ENCODE results near the gene LEFTY1. TPM values are rescaled to one million over a fixed set of nuclear protein-coding genes. Genes with fewer than 3 reads are reported as not detected.
"Not testable (repeated sequence)": the region's sequence is repeated elsewhere in the genome, so short reads cannot be mapped to it uniquely, and the experiment has no call there.

LEFTY1 gene, protein sequence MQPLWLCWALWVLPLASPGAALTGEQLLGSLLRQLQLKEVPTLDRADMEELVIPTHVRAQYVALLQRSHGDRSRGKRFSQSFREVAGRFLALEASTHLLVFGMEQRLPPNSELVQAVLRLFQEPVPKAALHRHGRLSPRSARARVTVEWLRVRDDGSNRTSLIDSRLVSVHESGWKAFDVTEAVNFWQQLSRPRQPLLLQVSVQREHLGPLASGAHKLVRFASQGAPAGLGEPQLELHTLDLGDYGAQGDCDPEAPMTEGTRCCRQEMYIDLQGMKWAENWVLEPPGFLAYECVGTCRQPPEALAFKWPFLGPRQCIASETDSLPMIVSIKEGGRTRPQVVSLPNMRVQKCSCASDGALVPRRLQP
- not detected in 2 replicates for total RNA-seq (2014; rRNA removed; shearing (Covaris generic))

DNA sequence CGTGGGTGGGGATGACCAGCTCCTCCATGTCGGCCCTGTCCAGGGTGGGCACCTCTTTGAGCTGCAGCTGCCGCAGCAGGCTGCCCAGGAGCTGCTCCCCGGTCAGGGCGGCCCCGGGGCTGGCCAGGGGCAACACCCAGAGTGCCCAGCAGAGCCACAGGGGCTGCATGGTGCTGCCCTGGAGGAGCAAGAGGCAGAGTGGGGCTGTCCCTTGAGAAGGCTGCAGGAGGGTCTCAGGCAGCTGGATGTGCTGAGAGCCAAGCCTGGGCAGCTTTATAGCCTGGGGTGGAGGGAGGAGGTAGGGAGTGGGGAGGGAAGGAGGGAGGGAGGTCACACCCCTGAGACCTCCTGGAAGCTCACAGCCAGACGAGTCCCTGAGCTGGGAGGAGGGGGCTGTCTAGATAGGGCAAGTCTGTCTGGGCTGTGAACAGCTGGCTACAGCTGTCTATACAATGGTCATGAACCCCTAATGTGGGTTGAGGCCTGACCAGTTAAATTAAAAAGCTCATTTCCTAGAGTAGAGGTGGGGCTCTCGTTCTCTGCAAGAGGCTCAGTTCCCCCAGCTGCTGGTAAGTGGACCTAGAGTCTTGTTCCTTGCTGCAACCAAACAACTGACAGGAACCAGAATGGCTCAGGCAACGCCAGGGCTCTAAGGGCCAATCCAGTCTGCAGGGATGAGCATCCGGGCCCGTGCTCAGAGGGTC lies at the start of gene LEFTY1:
LEFTY1 (minus strand) TSS at position 249 of the 704 bp plus-strand sequence; CDS start at position 169, 80 bp downstream.
- no peak for DNase-seq (ENCODE audit: low spot score)
- in situ Hi-C loops (cut with HindIII; ENCODE audit: low sequenced_read_pairs): no loop called here

DNA sequence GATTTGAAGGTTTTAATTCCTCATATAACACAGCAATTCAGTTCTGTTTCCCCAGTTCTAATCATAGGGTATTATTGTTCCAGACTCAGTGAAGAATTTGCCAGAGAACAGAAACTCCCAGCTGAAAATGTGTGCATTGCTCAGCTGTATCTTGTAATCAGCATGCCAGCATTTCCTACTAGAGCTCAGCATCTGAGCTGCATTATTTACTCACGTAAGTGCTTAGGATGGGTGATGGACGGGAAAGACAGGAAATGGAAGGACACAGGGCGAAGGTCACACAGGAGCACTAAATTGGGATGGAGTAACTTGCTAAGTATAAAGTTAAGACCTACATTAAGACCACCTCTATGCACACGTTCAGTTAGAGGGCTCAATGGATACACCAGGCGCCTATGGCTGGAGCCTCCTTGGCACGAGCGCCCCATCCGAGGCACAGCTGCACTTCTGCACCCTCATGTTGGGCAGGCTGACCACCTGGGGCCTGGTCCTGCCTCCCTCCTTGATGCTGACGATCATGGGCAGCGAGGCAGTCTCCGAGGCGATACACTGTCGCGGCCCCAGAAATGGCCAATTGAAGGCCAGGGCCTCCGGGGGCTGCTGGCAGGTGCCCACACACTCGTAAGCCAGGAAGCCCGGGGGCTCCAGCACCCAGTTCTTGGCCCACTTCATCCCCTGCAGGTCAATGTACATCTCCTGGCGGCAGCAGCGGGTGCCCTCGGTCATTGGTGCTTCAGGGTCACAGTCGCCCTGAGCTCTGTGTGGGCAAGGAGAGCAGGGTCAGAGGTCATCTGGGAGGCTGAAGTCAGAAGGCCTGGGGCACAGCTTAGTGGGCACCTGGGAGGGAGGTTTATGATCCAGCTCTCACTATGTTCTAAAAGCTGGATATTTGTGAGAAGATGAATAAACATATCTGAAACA lies 48.4 kb upstream of the LEFTY1 start:
- in situ Hi-C loops (cut with HindIII; ENCODE audit: low sequenced_read_pairs): no loop called here
- DNase-seq (ENCODE audit: low spot score): no peak

DNA sequence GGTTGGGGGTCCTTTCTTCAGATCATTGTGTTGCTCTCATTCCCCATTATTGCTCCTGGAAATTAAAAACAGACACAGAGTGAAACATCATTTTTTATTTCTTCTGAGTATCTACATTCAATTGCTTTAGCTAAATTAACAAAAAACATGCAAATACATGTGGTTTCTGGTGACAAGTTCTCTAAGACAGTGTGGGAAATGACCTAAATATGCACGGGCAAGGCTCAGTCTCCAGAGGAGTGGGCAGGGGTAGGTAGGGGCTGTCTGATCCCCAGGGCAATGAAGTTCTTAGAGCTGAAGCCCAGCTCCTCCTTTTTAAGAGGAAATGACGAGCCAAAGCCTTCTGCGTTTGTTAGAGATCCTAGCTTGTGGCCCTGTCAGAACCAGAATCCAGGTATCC lies 47.6 kb upstream of the LEFTY1 start:
- in situ Hi-C loops (cut with HindIII; ENCODE audit: low sequenced_read_pairs): no loop called here
- no peak for DNase-seq (ENCODE audit: low spot score)

DNA sequence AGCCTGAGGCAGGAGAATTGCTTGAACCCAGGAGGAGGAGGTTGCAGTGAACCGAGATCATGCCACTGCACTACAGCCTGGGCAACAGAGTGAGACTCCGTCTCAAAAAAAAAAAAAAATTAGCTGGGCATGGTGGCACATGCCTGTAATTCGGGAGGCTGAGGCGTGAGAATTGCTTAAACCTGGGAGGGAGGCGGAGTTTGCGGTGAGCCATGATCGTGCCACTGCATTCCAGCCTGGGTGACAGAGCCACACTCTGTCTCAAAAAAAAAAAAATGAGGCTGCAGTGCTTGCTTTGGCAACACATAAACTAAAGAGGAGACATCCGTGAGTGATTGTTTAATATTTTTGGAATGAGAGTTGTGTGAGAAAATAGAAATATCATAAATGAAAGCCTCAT lies 47.1 kb upstream of the LEFTY1 start:
- DNase-seq (ENCODE audit: low spot score); in situ Hi-C loops (cut with HindIII; ENCODE audit: low sequenced_read_pairs): not testable (repeated sequence)

DNA sequence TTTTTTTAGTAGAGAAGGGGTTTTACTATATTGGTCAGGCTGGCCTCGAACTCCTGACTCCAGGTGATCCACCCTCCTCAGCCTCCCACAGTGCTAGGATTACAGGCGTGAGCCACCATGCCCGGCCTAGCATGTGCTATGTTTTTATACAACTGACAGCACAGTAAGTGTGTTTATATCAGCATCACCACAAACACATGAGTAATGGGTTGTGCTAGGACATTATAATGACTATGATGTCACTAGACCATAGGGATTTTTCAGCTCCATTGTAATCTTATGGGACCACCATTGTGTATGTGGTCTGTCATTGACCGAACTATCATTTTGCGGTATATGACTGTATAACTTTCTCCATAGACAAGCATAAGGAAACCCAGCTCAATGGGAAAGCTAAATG lies 45.8 kb upstream of the LEFTY1 start:
- in situ Hi-C loops (cut with HindIII; ENCODE audit: low sequenced_read_pairs): no loop called here
- DNase-seq (ENCODE audit: low spot score): no peak

DNA sequence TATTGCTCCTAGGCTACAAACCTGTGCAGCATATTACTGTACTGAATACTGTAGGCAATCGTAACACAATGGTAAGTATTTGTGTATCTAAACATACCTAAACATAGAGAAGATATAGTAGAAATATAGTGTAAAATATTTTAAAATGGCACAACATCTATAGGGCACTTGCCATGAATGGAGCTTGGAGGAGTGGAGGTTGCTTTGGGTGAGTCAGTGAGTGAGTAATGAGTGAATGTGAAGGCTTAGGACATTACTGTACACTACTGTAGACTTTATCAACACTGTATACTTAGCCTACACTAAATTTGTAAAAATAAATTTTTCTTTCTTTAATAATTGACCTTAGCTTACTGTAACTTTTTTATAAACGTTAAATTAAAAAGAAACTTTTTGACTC lies 44.1 kb upstream of the LEFTY1 start:
- no peak for DNase-seq (ENCODE audit: low spot score)
- in situ Hi-C loops (cut with HindIII; ENCODE audit: low sequenced_read_pairs): no loop called here

DNA sequence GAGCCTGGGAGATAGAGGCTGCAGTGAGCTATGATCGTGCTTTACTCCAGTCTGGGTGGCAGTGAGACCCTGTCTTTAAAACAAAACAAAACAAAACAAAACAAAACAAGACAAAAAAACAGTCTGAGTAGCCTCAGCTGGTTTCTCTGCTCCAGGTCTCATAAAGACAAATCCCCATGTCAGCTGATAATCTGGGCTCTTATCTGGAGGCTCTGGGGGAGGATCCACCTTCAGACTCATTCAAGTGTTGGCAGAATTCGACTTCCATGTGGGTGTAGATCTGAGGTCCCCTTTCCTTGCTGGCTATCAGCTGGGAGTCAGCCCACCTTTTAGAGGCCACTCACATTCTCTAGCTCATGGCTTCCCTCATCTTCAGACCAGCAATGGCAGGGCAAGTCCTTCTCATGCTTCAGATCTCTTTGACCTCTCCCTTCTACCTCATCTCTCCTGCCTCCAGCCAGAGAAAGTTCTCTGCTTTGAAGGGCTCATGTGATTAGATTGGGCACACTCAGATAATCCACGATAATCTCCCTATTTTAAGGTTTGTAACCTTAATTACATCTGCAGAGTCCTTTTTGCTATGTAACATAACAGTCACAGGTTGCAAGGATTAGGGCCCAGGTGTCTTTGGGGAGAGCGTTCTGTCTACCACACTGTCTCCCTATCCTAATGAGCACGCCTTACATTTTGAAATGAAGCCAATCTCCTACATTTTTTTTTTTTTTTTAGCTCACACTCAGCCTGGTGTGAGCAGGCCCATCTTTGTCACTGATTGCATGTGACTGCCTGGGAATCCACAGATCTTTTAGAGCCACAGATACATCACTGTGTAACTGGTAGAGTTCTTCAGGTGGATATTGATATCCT lies 42.6 kb upstream of the LEFTY1 start:
- DNase-seq (ENCODE audit: low spot score): no peak
- in situ Hi-C loops (cut with HindIII; ENCODE audit: low sequenced_read_pairs): no loop called here

DNA sequence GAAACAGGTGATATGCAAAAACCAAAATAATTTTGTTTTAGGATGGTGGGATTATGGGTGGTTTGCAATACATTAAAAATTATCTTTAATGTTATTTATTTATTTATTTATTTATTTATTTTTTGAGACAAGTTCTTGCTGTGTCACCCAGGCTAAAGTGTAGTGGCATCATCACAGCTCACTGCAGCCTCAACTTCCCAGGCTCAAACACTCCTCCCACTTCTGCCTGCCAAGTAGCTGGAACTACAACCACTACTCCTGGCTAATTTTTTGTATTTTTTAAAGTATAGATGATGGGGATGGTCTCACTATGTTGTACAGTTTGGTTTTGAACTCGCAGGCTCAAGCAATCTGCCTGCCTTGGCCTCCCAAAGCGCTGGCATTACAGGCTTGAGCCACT lies 41.6 kb upstream of the LEFTY1 start:
- DNase-seq (ENCODE audit: low spot score): no peak
- in situ Hi-C loops (cut with HindIII; ENCODE audit: low sequenced_read_pairs): no loop called here

DNA sequence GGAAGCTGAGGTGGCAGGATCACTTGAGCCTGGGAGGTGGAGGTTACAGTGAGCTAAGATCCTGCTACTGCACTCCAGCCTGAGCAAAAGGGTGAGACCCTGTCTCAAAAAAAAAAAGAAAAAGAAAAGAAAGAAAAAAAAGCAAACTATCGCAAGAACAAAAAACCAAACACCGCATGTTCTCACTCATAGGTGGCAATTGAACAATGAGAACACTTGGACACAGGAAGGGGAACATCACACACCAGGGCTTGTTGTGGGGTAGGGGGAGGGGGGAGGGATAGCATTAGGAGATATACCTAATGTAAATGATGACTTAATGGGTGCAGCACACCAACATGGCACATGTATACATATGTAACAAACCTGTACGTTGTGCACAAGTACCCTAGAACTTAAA lies 40.5 kb upstream of the LEFTY1 start:
- DNase-seq (ENCODE audit: low spot score); in situ Hi-C loops (cut with HindIII; ENCODE audit: low sequenced_read_pairs): not testable (repeated sequence)

DNA sequence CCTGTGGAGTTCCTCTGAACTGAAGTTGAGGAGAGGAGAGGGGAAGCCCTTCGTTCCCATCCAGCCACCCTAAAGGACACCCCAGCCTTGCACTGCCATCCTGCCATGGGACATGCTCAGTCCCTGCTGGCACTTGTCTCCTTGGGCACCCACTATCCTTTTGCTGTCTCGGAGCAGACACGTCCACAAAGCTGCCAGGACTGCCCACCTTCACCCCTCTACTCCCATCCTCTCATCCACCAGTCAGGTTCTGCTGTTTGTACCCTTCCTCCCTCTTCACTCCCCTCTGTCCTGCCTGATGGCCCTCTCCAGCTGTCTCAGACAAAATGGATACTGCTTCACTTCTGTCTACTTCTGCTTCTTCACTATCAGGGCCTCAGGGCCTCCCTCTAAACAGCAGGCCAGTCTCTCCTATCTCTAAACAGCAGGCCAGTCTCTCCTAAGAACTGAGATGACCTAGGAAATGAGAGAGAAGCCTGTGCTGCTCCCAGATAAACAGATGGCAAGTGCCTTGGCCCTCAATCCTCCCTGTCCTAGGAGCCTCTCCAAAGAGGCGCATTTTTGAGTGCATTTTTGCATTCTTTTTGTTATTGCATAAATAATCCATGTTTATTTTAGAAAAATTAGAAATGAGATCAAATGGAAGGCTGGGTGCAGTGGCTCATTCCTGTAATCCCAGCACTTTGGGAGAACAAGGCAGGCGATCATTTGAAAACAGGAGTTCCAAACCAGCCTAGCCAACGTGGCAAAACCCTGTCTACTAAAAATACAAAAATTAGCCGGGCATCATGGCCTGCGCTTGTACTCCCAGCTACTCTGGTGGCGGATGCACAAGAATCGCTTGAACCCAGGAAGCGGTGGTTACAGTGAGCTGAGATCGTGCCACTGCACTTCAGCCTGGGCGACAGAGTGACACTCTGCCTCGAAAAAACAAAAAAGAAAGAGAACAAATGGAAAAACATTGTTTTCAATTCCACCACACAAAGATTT lies 39.5 kb upstream of the LEFTY1 start:
- no peak for DNase-seq (ENCODE audit: low spot score)
- in situ Hi-C loops (cut with HindIII; ENCODE audit: low sequenced_read_pairs): no loop called here

DNA sequence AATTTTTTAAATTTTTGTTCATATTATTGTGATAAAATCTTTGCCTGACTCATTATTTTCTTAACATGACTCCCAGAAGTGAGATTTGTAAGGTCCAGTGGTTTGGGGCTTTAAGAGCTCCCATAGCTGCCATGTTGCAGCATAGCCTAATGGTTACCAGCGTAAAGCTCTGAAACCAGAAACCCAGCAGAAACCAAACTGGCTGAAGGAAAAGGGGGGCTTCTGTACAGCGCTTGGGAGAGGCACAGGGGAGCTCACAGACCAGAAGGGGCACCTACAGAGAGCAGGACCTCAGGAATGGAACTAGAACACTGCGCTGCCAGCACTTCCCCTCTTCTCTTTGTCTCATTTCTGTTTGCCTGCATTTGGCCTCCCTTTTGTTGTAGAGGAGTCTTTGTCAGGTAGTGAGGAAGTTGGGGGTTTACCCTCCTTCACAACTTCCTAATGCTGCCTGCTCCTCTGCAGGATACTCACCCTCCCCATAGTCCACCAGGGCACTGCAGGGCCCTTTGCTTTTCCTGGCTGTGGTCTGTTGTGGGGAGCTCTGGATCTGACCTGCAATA lies 37.7 kb upstream of the LEFTY1 start:
- DNase-seq (ENCODE audit: low spot score): no peak
- in situ Hi-C loops (cut with HindIII; ENCODE audit: low sequenced_read_pairs): no loop called here

DNA sequence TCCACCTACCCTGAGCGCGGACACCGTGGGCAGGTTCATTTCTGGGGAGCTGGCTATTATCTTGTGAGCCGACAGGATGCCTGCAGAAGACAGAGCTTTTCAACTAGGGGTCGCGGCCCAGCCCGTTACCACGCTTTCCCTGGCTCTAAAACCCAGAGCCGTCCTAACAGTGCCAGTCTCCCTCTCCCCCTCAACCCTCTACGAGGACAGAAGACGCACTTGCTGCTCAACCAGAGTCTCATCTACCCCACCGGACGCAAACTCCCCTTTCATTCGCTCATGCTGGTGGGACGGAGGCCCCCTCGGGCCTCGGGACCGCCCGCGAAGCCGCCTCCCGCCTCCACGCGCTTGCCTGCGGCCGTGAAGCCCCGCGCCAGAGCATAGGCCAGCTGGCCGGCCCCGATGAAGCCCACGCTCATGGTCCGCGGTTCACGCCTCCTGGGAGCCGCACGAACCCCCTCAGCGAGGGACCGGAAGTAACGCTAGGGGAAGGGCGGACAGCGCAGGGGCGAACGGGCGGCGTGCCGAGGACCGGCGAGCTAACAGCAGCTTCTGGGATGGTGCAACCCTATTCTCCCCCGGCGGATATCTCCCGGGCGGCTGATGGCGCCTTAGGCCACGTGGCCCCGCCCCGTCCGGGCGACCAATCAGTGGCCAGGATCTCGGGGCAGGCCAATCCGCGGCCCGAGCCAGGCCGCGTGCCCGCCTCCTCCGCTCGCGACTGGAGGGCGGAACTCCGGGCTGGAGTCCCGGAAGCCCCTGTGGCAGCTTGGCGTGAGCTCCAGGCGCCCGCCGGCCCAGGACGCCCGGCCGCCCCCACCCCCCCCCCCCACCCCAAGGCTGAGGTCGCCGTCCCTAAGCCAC lies 35.0 kb upstream of the LEFTY1 start, which contains the start of gene PYCR2:
PYCR2 (minus strand) TSS at position 559 of the 864 bp plus-strand sequence; CDS start at position 419, 140 bp downstream.
- peak; percentile 92 for DNase-seq (ENCODE audit: low spot score)
- in situ Hi-C loops (cut with HindIII; ENCODE audit: low sequenced_read_pairs): no loop called here

DNA sequence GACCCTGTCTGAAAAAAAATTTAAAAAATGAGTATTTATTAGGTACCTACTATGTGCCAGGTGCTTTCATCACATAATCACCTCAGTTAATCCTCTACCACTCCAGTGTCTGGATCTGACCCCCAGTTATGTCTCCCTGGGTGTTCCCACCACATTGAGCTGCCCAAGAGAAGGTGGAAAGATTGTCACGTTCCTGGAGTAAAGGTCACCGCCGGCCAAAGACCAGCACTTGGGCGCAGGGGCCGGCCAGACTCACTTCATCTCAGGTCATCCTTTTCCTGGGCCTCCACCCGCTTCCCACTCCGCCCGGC lies 34.4 kb upstream of the LEFTY1 start:
- no peak for DNase-seq (ENCODE audit: low spot score)
- in situ Hi-C loops (cut with HindIII; ENCODE audit: low sequenced_read_pairs): no loop called here

DNA sequence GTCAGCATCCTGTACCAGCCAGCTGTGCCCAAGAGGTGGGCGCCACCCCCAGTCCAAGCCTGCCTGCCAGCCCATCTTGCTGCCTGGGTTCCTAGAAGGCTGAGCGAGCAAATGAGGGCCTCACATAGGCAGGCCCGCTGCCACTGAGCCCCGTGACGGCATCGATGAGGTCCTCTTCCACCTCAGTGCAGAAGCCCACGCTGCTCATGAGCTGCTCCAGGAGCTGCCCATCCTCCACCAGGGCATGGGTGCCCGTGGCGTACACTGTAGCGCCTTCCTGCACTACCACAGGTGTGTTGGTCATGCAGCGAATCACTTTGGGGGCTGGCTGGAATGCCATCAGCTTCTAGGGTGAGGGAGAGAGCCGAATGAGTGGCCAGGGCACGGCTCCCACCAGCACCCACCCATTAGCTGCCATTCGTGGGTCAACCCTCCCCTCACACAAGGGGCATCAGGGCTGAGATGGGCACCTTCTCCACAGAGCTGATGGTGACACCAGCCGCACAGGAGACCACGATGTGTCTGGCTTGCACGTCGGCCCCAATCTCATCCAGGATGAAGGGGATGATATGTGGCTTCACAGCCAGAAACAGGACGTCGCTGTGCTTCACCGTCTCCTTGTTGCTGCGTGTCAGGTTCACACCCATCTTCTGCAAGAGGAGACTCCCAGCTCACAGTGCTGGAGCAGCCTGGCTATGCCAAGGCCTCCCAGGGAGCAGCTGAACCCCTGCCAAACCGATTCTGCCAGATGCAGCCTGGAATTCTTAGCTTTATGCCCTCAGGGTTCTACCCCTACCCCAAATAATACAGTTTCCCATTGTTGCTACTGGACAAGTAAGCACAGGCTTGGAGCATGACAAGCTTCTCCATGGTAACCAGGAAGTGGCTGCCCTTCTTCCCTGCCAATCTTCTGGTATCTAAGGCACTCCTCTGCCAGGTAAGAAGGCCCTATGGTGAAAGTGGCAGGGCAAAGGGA lies 33.1 kb upstream of the LEFTY1 start:
- in situ Hi-C loops (cut with HindIII; ENCODE audit: low sequenced_read_pairs): no loop called here
- DNase-seq (ENCODE audit: low spot score): peak; percentile 13

DNA sequence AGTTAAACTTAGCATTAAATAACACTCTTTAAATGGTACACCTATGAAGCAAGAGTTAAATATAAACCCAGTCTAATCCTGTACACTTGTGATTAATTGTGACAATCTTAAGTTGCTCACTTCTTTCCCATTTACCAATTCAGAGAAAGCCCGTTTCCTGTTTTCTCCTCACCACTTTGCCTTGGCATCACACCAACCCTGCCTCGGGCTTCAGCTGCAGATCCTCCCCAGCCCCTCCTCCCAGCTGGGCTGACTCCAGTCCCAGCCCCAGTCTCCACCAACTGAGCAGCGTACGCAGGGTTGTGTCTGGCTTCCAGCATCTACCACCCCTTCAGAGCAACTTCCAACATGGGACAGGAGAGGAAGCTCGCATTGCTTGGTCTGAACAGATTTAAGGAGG lies 31.0 kb upstream of the LEFTY1 start:
- in situ Hi-C loops (cut with HindIII; ENCODE audit: low sequenced_read_pairs): no loop called here
- DNase-seq (ENCODE audit: low spot score): peak; percentile 23
